ENCODE results near the gene HPCAL1. TPM values are rescaled to one million over a fixed set of nuclear protein-coding genes. Genes with fewer than 3 reads are reported as not detected.
A peak's percentile ranks its signal among the peaks of the same experiment; 100 is the strongest.

The HPCAL1 gene
- polyA plus RNA-seq, 3 donors = 82.1 to 99.5 (median 98.0) TPM

- DNase-seq = no peak
- intact Hi-C loops (cut with micrococcal nuclease) = no loop called here
- Histone ChIP-seq H2AFZ (ENCODE audit: insufficient read depth, low read depth, low read length, poor library complexity, severe bottlenecking) (no peak overlapping the region), H3K9ac (ENCODE audit: insufficient read depth, low read length, poor library complexity, severe bottlenecking) (peak overlapping the region; percentile 16), H3K79me2 (ENCODE audit: insufficient read depth, low read length) (peaks cover 73% of the 10 kb centered on the region), H3K4me2 (replicated peaks; ENCODE audit: extremely low read depth, low read length, poor library complexity, severe bottlenecking) (no peak overlapping the region), H3K4me1 (ENCODE audit: control insufficient read depth in 1 of 2, insufficient read depth in 2 of 2, low read length in 2 of 2) (peaks cover 62% of the 10 kb centered on the region in 2 donors), H3K36me3 (replicated peaks in 1 of 2; ENCODE audit: control insufficient read depth in 1 of 2, insufficient read depth in 2 of 2, low read length in 2 of 2) (no peaks in the 10 kb centered on the region), H3K4me3 (replicated peaks in 1 of 3; ENCODE audit: low read depth in 2 of 3, low read length in 3 of 3) (no peak overlapping the region), H4K20me1 (ENCODE audit: insufficient read depth, low read length) (peaks cover 58% of the 10 kb centered on the region), H3K27me3 (ENCODE audit: control insufficient read depth in 2 of 2, insufficient read depth in 2 of 2, low read length in 2 of 2) (no peaks in the 10 kb centered on the region), H3K27ac (ENCODE audit: low read depth in 1 of 2, low read length in 2 of 2) (no peak overlapping the region), H3K9me3 (replicated peaks in 1 of 2; ENCODE audit: control insufficient read depth in 1 of 2, insufficient read depth in 1 of 2, low read length in 2 of 2) (no peaks in the 10 kb centered on the region)
- Mint-ChIP-seq H3K27me3 (ENCODE audit: low read depth in 3 of 3) (no peaks in the 10 kb centered on the region), H3K27ac (peak overlapping the region in 2 of 7 donors; percentile 42 to 80), H3K4me3 (no peak overlapping the region), H3K36me3 (peaks cover 13% of the 10 kb centered on the region in 2 donors), H3K9me3 (no peaks in the 10 kb centered on the region), H3K4me1 (peaks cover 74% of the 10 kb centered on the region)
- 91% methylated on average over 11 of the region's 16 CpGs for WGBS (ENCODE audit: insufficient coverage)
- no peak for TF ChIP-seq CTCF (IDR thresholded peaks at IDR 0.05)
Measured at GRCh38 chr2:10346929-10347561, 44.3 kb downstream of the HPCAL1 start.

- H3K4me2 ChIP-seq (replicated peaks; ENCODE audit: extremely low read depth, low read length, poor library complexity, severe bottlenecking) = no peak overlapping the region
- no peak overlapping the region for H3K4me3 ChIP-seq (replicated peaks in 1 of 3; ENCODE audit: low read depth in 2 of 3, low read length in 3 of 3)
- 71% methylated on average over 6 of the region's 7 CpGs for WGBS (ENCODE audit: insufficient coverage)
- no peaks in the 10 kb centered on the region for H3K9me3 ChIP-seq (replicated peaks in 1 of 2; ENCODE audit: control insufficient read depth in 1 of 2, insufficient read depth in 1 of 2, low read length in 2 of 2)
- intact Hi-C loops (cut with micrococcal nuclease) = no loop called here
- no peaks in the 10 kb centered on the region for H3K27me3 Mint-ChIP-seq (ENCODE audit: low read depth in 3 of 3)
- peaks cover 78% of the 10 kb centered on the region for H3K4me1 Mint-ChIP-seq
- H3K4me1 ChIP-seq (ENCODE audit: control insufficient read depth in 1 of 2, insufficient read depth in 2 of 2, low read length in 2 of 2) = peaks cover 62% of the 10 kb centered on the region in 2 donors
- no peak overlapping the region for H3K4me3 Mint-ChIP-seq
- H3K27ac Mint-ChIP-seq = peak overlapping the region in 2 of 7 donors; percentile 5 to 21
- H3K9ac ChIP-seq (ENCODE audit: insufficient read depth, low read length, poor library complexity, severe bottlenecking) = no peak overlapping the region
- no peak for DNase-seq
- peaks cover 13% of the 10 kb centered on the region in 2 donors for H3K36me3 Mint-ChIP-seq
- TF ChIP-seq CTCF (IDR thresholded peaks at IDR 0.05) = no peak
- no peaks in the 10 kb centered on the region for H3K36me3 ChIP-seq (replicated peaks in 1 of 2; ENCODE audit: control insufficient read depth in 1 of 2, insufficient read depth in 2 of 2, low read length in 2 of 2)
- no peak overlapping the region for H3K27ac ChIP-seq (ENCODE audit: low read depth in 1 of 2, low read length in 2 of 2)
- peaks cover 58% of the 10 kb centered on the region for H4K20me1 ChIP-seq (ENCODE audit: insufficient read depth, low read length)
- H3K27me3 ChIP-seq (ENCODE audit: control insufficient read depth in 2 of 2, insufficient read depth in 2 of 2, low read length in 2 of 2) = no peaks in the 10 kb centered on the region
- H3K79me2 ChIP-seq (ENCODE audit: insufficient read depth, low read length) = peaks cover 73% of the 10 kb centered on the region
- no peaks in the 10 kb centered on the region for H3K9me3 Mint-ChIP-seq
- no peak overlapping the region for H2AFZ ChIP-seq (ENCODE audit: insufficient read depth, low read depth, low read length, poor library complexity, severe bottlenecking)
Measured at GRCh38 chr2:10347562-10347948, 44.9 kb downstream of the HPCAL1 start.
